Vagina (tissue), 2 donors: ENCODE measurements around the gene FA2H.

Source experiments
- POLR2A ChIP-seq, 2 donors: fragments of 450-650 bp; IDR thresholded peaks; one replicate each; pipeline ENCODE4 v1.6.1; 2017; ENCODE audit warnings: antibody characterized with exemption in 2 of 2, mild to moderate bottlenecking in 2 of 2, moderate library complexity in 2 of 2
- TF ChIP-seq, protein P1 (sequence below), 3 experiments: fragments of 450-650 bp in 2 of 3; fragments of 200-600 bp in 1 of 3; sonication (generic) in 1 of 3; IDR thresholded peaks; one replicate each; pipeline ENCODE4 v1.5.1; 2017 to 2019; ENCODE audit warnings: antibody characterized with exemption in 3 of 3, mild to moderate bottlenecking in 2 of 3, moderate library complexity in 2 of 3

DNA sequence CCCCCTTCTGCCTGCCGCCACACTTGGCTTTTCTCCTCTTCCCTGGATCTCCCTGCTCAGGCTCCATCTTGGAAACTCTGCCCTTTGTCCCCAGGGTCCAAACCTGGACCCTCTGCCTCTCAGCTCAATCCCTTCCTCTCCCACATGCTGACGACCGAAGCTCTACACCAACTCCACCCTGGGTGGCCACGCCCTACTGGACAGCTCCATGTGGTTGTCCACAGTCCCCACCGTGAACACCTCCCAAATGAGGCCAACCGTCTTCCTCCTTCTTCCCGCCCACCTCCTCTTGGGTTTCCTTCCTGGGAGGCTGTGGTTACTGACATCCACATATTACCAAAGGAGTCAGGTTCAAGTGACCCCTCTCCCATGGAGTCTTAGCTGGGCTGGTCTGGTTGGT is 51.4 kb downstream of the FA2H start:
- TF ChIP-seq, protein P1, sequence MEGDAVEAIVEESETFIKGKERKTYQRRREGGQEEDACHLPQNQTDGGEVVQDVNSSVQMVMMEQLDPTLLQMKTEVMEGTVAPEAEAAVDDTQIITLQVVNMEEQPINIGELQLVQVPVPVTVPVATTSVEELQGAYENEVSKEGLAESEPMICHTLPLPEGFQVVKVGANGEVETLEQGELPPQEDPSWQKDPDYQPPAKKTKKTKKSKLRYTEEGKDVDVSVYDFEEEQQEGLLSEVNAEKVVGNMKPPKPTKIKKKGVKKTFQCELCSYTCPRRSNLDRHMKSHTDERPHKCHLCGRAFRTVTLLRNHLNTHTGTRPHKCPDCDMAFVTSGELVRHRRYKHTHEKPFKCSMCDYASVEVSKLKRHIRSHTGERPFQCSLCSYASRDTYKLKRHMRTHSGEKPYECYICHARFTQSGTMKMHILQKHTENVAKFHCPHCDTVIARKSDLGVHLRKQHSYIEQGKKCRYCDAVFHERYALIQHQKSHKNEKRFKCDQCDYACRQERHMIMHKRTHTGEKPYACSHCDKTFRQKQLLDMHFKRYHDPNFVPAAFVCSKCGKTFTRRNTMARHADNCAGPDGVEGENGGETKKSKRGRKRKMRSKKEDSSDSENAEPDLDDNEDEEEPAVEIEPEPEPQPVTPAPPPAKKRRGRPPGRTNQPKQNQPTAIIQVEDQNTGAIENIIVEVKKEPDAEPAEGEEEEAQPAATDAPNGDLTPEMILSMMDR (IDR thresholded peaks at IDR 0.05): no peak
- no peak for TF ChIP-seq POLR2A (IDR thresholded peaks at IDR 0.05)
